Lower leg skin (tissue), 3 donors: ENCODE measurements around the gene SPTLC2.

Source experiments
- POLR2A ChIP-seq, 2 donors: fragments of 450-650 bp; IDR thresholded peaks; one replicate each; pipeline ENCODE4 v1.6.1; 2016 to 2017; ENCODE audit warnings: antibody characterized with exemption in 2 of 2, mild to moderate bottlenecking in 1 of 2, moderate library complexity in 1 of 2
- TF ChIP-seq, protein P1 (sequence below), 3 donors: fragments of 450-650 bp; IDR thresholded peaks; one replicate each; pipeline ENCODE4 v1.5.1; 2016; ENCODE audit warnings: antibody characterized with exemption in 3 of 3, mild to moderate bottlenecking in 3 of 3, moderate library complexity in 2 of 3

DNA sequence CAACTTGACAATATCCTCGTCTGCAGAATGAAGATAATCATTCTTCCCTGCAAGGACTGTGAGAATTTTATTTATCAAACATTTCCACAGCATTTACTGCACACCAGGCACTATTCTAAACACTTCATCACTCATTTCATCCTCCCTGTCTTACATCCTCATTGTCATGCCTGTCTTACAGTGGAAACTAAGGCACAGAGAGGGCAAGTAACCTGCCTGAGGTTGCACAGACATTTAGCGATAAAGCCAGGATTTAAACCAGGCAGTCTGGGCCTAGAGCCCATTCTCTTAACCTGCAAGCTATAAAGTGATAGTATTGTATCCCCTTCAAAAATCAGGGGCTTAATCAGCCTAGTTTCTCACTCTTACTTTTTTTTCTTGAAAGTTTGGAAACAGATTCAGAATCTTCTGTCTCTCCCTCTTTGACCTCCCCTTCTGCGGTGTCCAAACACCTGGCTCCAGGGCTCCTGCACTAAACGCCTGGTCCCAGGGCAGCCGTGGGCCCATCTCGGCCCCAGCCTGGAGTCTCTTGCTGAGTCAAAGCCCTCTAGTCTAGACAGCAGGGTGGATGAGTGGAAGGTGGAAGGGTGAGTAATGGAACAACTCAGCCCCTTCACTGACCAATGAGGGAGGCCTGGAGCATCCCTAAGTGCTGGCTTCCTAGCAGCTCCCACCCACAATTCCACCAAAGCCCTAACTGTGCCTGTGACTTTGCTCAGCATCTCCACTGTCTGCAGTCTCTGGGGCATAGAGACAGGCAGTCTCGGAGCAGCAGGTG is 130.3 kb downstream of the SPTLC2 start:
- TF ChIP-seq, protein P1, sequence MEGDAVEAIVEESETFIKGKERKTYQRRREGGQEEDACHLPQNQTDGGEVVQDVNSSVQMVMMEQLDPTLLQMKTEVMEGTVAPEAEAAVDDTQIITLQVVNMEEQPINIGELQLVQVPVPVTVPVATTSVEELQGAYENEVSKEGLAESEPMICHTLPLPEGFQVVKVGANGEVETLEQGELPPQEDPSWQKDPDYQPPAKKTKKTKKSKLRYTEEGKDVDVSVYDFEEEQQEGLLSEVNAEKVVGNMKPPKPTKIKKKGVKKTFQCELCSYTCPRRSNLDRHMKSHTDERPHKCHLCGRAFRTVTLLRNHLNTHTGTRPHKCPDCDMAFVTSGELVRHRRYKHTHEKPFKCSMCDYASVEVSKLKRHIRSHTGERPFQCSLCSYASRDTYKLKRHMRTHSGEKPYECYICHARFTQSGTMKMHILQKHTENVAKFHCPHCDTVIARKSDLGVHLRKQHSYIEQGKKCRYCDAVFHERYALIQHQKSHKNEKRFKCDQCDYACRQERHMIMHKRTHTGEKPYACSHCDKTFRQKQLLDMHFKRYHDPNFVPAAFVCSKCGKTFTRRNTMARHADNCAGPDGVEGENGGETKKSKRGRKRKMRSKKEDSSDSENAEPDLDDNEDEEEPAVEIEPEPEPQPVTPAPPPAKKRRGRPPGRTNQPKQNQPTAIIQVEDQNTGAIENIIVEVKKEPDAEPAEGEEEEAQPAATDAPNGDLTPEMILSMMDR (IDR thresholded peaks at IDR 0.05) = no peak
- no peak for TF ChIP-seq POLR2A (IDR thresholded peaks at IDR 0.05)
